ENCODE data around the gene FAAH2.

DNA sequence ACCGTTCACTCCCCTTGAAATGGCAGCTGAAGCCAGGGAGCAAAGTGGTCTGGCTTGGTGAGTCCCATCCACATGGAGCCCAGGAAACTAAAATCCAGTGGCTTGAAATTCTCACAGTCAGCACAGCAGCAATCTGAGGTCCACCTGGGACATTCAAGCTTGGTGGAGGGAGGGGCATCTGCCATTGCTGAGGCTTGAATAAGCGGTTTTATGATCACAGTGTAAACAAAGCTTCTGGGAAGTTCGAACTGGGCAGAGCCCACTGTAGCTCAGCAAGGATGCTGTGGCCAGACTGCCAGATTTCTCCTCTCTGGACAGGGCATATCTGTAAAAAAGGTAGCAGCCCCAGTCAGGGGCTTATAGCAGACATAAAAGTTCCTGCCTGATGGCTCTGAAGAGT is 15.5 kb upstream of the FAAH2 start:
- TF ChIP-seq, protein P1, sequence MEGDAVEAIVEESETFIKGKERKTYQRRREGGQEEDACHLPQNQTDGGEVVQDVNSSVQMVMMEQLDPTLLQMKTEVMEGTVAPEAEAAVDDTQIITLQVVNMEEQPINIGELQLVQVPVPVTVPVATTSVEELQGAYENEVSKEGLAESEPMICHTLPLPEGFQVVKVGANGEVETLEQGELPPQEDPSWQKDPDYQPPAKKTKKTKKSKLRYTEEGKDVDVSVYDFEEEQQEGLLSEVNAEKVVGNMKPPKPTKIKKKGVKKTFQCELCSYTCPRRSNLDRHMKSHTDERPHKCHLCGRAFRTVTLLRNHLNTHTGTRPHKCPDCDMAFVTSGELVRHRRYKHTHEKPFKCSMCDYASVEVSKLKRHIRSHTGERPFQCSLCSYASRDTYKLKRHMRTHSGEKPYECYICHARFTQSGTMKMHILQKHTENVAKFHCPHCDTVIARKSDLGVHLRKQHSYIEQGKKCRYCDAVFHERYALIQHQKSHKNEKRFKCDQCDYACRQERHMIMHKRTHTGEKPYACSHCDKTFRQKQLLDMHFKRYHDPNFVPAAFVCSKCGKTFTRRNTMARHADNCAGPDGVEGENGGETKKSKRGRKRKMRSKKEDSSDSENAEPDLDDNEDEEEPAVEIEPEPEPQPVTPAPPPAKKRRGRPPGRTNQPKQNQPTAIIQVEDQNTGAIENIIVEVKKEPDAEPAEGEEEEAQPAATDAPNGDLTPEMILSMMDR (IDR thresholded peaks at IDR 0.05): no peak
- no peak for TF ChIP-seq POLR2A (IDR thresholded peaks at IDR 0.05)

Data from testis (tissue), 2 donors.